GM12872 (cell line): Measurements from ENCODE around the gene CLDN9.

ENCODE experiments used
- TF ChIP-seq, protein P1 (sequence below): IDR thresholded peaks from 3 replicates; pipeline ENCODE4 v1.5.1; 2011; ENCODE audit warnings: low read depth, mild to moderate bottlenecking, low read length, moderate library complexity; ENCODE audit not compliant: insufficient read depth

CLDN9 gene

DNA sequence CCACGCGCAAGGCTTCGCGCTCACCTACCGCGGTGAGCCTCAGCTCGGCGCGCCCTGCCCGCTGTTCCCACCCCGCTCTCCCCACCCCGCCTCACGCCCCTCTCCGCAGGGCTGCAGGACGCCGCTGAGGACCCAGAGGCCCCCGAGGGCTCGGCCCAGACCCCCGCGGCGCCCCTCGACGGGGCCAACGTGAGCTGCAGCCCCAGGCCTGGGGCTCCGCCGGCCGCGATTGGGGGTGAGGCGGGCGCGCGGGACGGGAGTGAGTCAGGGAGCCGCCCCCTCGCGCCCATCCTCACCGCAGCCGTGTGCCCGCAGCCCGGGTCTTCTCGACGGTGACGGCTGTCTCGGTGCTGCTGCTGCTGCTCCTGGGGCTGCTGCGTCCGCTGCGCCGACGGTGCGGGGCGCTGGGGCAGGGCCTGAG lies 45.5 kb upstream of the CLDN9 start:
- TF ChIP-seq, protein P1, sequence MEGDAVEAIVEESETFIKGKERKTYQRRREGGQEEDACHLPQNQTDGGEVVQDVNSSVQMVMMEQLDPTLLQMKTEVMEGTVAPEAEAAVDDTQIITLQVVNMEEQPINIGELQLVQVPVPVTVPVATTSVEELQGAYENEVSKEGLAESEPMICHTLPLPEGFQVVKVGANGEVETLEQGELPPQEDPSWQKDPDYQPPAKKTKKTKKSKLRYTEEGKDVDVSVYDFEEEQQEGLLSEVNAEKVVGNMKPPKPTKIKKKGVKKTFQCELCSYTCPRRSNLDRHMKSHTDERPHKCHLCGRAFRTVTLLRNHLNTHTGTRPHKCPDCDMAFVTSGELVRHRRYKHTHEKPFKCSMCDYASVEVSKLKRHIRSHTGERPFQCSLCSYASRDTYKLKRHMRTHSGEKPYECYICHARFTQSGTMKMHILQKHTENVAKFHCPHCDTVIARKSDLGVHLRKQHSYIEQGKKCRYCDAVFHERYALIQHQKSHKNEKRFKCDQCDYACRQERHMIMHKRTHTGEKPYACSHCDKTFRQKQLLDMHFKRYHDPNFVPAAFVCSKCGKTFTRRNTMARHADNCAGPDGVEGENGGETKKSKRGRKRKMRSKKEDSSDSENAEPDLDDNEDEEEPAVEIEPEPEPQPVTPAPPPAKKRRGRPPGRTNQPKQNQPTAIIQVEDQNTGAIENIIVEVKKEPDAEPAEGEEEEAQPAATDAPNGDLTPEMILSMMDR, result no peak

DNA sequence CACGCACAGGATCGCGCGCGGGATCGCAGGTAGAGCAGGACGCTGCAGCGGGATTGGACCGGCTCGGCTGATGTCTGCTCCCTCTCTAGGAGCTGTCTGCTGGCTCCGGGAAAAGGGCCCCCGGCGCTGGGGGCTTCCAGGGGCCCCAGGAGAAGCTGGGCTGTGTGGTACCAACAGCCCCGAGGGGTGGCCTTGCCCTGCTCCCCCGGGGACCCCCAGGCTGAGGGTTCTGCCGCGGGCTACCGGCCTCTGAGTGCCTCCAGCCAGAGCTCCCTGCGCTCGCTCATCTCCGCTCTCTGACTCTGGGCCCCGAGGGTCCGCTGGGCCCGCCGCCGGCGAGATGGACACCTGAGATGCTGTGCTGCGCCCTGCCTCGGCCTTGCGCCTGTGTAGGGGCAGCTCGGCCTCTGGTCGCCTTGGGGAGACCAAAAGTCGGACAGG lies 45.0 kb upstream of the CLDN9 start:
- TF ChIP-seq, protein P1, result no peak

DNA sequence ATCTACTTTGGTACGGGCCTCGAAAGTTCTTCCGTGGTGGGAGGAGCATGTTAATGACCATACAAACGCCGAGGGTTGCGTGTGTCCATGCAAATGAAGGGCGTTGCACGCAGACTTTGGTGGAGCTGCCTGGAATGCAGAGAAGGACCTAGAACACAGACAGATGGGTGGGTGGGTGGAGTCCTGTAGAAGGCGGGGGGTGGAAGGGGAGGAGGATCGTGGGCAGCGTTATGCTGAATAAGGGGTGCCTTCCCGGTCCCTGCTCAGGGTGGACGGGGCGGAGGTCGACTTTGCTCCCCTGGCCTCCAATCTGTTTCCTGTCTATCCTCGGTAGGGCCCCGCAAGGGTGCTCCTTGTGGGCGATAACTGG lies 44.4 kb upstream of the CLDN9 start:
- TF ChIP-seq, protein P1, result no peak

DNA sequence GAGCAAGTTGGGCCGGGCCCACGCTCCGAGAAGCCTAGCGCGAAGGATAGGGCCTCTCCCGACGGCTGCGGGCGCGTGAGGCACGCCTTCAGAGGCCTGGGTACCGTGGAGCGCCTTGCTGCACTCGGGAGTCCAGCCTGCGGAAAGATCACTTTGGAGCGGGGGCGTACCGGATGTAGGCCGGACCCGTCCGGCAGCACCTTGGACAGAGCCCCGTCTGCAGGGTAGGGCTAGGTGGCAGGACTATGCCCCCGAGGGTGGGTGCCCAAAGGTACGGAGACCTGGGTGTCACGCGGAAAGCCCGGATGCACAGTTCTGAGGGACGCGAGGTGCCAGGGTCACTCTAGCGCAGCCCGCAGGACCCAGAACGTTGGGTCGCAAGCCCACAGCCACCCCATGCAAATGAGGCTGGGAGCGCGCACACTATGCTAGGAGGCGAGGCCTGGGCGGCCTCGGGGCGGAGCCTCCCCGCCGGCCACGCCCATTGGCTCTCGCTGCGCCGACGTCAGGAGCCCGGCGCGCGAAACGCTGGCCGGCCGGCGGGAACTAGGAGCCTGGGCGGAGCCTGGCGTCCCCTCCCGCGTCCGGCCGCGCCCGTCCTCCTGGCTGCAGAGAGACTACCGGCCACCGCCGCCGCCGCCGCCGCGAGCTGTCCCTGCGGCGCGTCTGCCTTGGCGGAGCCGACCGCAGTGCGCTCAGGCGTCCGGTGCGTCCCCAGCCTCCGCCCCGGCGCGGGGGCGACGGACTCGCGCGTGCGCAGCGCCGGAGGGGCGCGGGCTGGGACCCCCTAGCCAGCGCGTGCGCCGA lies 43.8 kb upstream of the CLDN9 start, which contains the start of gene PAQR4:
Gene PAQR4 (plus strand): TSS at position 611 of the 807 bp plus-strand sequence. CDS start 327 bp downstream, outside the sequence.
- TF ChIP-seq, protein P1, result no peak

DNA sequence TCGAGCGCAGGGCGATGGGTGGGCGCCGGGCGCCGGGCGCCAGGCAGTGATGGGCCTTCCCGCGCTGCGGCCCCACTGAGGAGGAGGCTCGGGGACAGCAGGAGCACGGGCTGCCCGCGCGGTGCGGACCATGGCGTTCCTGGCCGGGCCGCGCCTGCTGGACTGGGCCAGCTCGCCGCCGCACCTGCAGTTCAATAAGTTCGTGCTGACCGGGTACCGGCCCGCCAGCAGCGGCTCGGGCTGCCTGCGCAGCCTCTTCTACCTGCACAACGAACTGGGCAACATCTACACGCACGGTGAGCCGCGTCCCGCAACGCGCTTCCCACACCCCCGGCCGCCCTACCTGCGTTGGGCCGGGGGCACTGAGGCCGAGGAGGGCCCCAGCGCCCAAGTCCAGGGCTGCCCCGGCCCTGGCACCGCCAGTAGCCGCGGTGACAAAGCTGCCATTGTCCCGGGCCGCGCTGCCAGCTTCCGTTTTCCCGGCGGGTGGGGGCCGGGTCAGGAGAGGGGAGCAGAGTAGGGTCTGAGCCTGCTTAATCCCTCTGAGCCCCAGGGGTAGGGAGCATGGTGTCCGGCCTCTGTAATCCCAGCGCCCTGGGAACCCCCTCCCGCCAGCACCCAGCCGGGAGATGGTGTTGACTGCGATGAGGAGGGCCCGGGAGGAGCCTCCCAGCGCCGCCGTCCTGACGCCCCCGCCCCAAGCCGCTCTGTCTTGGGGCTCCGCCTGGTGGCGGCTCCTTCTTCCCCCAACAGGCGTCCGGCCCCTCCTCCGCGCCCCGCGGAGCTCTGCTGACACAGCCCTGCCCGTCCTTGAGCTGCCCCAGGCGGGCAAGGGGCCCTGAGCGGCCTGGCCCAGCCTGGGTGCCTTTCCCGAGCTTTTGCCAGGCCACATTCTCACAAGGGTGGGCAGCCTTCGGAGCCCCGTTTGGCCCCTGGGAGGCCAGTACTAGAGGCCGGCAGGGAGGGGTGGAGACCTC lies 42.9 kb upstream of the CLDN9 start:
- TF ChIP-seq, protein P1, result peak; percentile 70

DNA sequence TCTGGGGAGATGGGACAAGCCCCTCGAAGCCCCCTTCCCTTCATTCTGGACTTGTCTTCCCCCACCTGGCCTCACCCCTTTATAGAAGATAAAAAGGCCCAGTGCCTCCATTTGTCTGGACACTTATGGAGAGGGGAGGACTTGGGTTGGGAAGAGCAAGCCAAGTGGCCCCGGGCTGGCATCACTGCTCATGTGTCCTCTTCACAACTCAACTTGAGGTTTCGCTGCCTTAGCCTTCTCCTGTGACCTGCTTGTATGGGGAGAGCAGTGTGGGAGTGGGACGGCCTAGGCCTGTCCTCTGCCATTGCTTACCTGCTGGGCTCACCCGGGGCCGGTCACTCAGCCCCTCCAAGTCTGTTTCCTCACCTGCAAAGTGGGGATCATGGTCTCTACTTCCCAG lies 42.2 kb upstream of the CLDN9 start:
- TF ChIP-seq, protein P1, result no peak
